ENCODE data around the gene MAMDC4. TPM values are rescaled to one million over a fixed set of nuclear protein-coding genes. Genes with fewer than 3 reads are reported as not detected.

Gene MAMDC4
- total RNA-seq, 1 experiment from 2014 or later: 17.3 TPM

DNA sequence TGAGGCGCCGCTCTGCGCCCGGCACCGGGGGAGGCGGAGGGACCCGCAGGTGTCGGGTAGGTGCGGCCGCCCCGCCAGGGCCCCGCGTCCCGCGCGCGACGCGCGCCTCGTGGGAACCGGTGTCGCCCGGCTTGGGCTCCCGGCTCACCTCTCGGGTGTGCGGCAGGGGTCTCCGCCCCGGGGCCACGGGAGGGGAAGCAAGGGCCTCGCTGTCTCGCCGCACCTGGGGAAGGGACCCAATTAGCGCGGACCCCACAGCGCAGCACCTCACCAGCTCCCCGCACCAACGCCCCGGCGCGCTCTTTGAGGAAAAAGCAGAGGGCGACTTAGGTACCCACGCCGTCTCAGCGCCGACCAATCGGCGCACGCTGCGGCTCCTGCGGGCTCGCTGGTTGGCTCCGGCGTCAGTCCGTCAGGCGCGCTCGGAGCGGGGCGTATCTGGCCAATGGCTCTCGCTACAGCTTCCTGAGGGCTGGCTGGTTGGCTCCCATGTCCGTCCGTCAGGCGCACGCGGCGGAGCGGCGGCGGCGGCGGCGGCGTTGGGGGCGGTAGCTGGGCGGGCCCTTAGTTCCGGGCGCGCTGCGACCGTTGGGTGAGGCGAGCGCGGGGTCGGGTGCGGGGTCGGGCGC, 33.9 kb downstream of the MAMDC4 start, which contains the start of gene TRAF2:
Gene TRAF2 (plus strand): TSS at position 567 of the 629 bp plus-strand sequence. CDS start 12,225 bp downstream, outside the sequence.
- H3K9me3 ChIP-seq (ENCODE audit: control insufficient read depth in 1 of 2, insufficient read depth in 1 of 2, low read depth in 1 of 2, low read length in 2 of 2): no peaks in the 10 kb centered on the region
- peaks cover 25 to 39% of the 10 kb centered on the region in 2 experiments for H3K4me1 ChIP-seq (ENCODE audit: control insufficient read depth in 1 of 2, insufficient read depth in 2 of 2, low read length in 2 of 2)
- peak; percentile 96 for ATAC-seq
- H3K79me2 ChIP-seq (ENCODE audit: insufficient read depth, low read length): peaks cover 44% of the 10 kb centered on the region
- H3K36me3 ChIP-seq (ENCODE audit: control insufficient read depth in 1 of 2, insufficient read depth in 2 of 2, low read length in 2 of 2): peaks cover 0 to 8% of the 10 kb centered on the region in 2 experiments; a peak in 1 of 4 replicates
- BruUV-seq (replicated peaks): no TSS peak
- peak; percentile 98 for DNase-seq (ENCODE audit: low read depth, low spot score)
- H3K4me2 ChIP-seq (ENCODE audit: low read length): peak within 1 kb of the TSS; percentile 95
- peak within 1 kb of the TSS; percentile 88 for H3K27ac ChIP-seq (ENCODE audit: low read depth, low read length)
- no peaks in the 10 kb centered on the region for H3K27me3 ChIP-seq (ENCODE audit: insufficient read depth, low read length)
- no peak within 1 kb of the TSS for H2AFZ ChIP-seq (ENCODE audit: low read depth, low read length, poor library complexity, severe bottlenecking)
- H3K4me3 ChIP-seq (replicated peaks in 1 of 2; ENCODE audit: low read depth in 1 of 2, low read length in 2 of 2): peak within 1 kb of the TSS; percentile 79 to 91
- no peaks in the 10 kb centered on the region for H4K20me1 ChIP-seq (ENCODE audit: insufficient read depth)
- H3K9me2 ChIP-seq (ENCODE audit: insufficient read depth): no peaks in the 10 kb centered on the region
- CTCF ChIA-PET: interaction anchor here (1.0 to 1.6 kb wide), 4 partner anchors 13 to 62 kb away, joined by 3 to 7 read pairs (median 4); partner anchors contain the start of gene AJM1
- peak within 1 kb of the TSS; percentile 93 for H3K9ac ChIP-seq (ENCODE audit: low read length)
- TF ChIP-seq POLR2AphosphoS5 (IDR thresholded peaks at IDR 0.05; ENCODE audit: low read depth, low read length) (peak; percentile 90), SP1 (IDR thresholded peaks at IDR 0.05; ENCODE audit: low read depth) (no peak), EZH2 (IDR thresholded peaks at IDR 0.05) (no peak), RAD21 (IDR thresholded peaks at IDR 0.05; ENCODE audit: low read depth) (no peak), ELF1 (IDR thresholded peaks at IDR 0.05; ENCODE audit: borderline replicate concordance, low read depth) (no peak), POLR2A (IDR thresholded peaks at IDR 0.05; ENCODE audit: borderline replicate concordance, extremely low read depth, insufficient read depth, insufficient read length) (peak; percentile 71), EGR1 (IDR thresholded peaks at IDR 0.05; ENCODE audit: low read depth) (no peak), EZH2phosphoT487 (IDR thresholded peaks at IDR 0.05; ENCODE audit: borderline replicate concordance) (no peak), TCF7L2 (IDR thresholded peaks at IDR 0.05; ENCODE audit: borderline replicate concordance, extremely low read depth, insufficient read depth, insufficient read length) (peak; percentile 79), SRF (IDR thresholded peaks at IDR 0.05; ENCODE audit: low read depth) (no peak), ZFX (IDR thresholded peaks at IDR 0.05) (no peak), JUND (IDR thresholded peaks at IDR 0.05) (no peak), CBX3 (IDR thresholded peaks at IDR 0.05; ENCODE audit: low read depth) (no peak)
- TF ChIP-seq, protein P1, sequence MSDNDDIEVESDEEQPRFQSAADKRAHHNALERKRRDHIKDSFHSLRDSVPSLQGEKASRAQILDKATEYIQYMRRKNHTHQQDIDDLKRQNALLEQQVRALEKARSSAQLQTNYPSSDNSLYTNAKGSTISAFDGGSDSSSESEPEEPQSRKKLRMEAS (IDR thresholded peaks at IDR 0.05): no peak
- TF ChIP-seq, protein P2, sequence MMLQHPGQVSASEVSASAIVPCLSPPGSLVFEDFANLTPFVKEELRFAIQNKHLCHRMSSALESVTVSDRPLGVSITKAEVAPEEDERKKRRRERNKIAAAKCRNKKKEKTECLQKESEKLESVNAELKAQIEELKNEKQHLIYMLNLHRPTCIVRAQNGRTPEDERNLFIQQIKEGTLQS (IDR thresholded peaks at IDR 0.05): no peak
- TF ChIP-seq, protein P3, sequence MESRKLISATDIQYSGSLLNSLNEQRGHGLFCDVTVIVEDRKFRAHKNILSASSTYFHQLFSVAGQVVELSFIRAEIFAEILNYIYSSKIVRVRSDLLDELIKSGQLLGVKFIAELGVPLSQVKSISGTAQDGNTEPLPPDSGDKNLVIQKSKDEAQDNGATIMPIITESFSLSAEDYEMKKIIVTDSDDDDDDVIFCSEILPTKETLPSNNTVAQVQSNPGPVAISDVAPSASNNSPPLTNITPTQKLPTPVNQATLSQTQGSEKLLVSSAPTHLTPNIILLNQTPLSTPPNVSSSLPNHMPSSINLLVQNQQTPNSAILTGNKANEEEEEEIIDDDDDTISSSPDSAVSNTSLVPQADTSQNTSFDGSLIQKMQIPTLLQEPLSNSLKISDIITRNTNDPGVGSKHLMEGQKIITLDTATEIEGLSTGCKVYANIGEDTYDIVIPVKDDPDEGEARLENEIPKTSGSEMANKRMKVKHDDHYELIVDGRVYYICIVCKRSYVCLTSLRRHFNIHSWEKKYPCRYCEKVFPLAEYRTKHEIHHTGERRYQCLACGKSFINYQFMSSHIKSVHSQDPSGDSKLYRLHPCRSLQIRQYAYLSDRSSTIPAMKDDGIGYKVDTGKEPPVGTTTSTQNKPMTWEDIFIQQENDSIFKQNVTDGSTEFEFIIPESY (IDR thresholded peaks at IDR 0.05; ENCODE audit: extremely low read depth, insufficient replicate concordance, low read length): no peak
- RAD21 ChIA-PET (ENCODE audit: low non-redundant PET in 1 of 2, low total read pairs in 2 of 2, uncharacterized antibody in 2 of 2, unreplicated experiment in 2 of 2): no interaction called here
- POLR2A ChIA-PET: interaction anchor here (0.6 to 1.0 kb wide), 2 partner anchors 20 to 68 kb away, joined by 3 read pairs; partner anchors contain the start of gene EDF1
- intact Hi-C loops (cut with micrococcal nuclease): no loop called here
